DND-41 (cell line): ENCODE data around the gene SPOCK2.
A peak's percentile ranks its signal among the peaks of the same experiment; 100 is the strongest.
"Not testable (repeated sequence)": the region's sequence is repeated elsewhere in the genome, so short reads cannot be mapped to it uniquely, and the experiment has no call there.

ENCODE experiments used
- ATAC-seq: fragments of 200-7000 bp; cut with Tn5 transposase; 3 replicates; pipeline ENCODE4 v1.9.1; 2021; ENCODE audit warnings: low read depth; ENCODE audit not compliant: insufficient read depth
- DNase-seq: peaks from one replicate; pipeline ENCODE4 v3.0.0-alpha.2; 2020
- H2AFZ ChIP-seq: 2 replicates; pipeline ENCODE4 v1.6.0; 2012; ENCODE audit warnings: low read depth, low read length
- H3K27ac ChIP-seq: 2 replicates; pipeline ENCODE4 v1.5.1; 2012; ENCODE audit warnings: low read length, inconsistent platforms
- H3K27me3 ChIP-seq: fragments of 200-600 bp; sonication (generic); 2 replicates; pipeline ENCODE4 v1.6.0; 2012; ENCODE audit warnings: low read length, mild to moderate bottlenecking, inconsistent platforms; ENCODE audit not compliant: insufficient read depth, poor library complexity
- H3K36me3 ChIP-seq: 2 replicates; pipeline ENCODE4 v1.5.1; 2012; ENCODE audit warnings: low read length, inconsistent platforms; ENCODE audit not compliant: insufficient read depth
- H3K4me1 ChIP-seq: 2 replicates; pipeline ENCODE4 v1.5.1; 2012; ENCODE audit warnings: mild to moderate bottlenecking, low read length; ENCODE audit not compliant: insufficient read depth
- H3K4me2 ChIP-seq: 2 replicates; pipeline ENCODE4 v1.6.0; 2012; ENCODE audit warnings: mild to moderate bottlenecking, moderate library complexity, low read length, inconsistent platforms; ENCODE audit not compliant: insufficient read depth
- H3K4me3 ChIP-seq, 2 experiments: fragments of 200-600 bp in 1 of 2; shearing (Covaris generic) in 1 of 2; 2 replicates each; pipeline ENCODE4 v1.5.1; 2012 to 2016; ENCODE audit warnings: inconsistent platforms in 2 of 2, low read length in 2 of 2, mild to moderate bottlenecking in 2 of 2, low read depth in 1 of 2, moderate library complexity in 1 of 2
- H3K79me2 ChIP-seq: 2 replicates; pipeline ENCODE4 v1.6.0; 2012; ENCODE audit warnings: low read length, inconsistent platforms; ENCODE audit not compliant: insufficient read depth
- H3K9ac ChIP-seq: 2 replicates; pipeline ENCODE4 v1.6.0; 2012; ENCODE audit warnings: low read depth, mild to moderate bottlenecking, inconsistent platforms, low read length, moderate library complexity
- H3K9me3 ChIP-seq: 2 replicates; pipeline ENCODE4 v1.5.1; 2012; ENCODE audit warnings: low read length, moderate library complexity, mild to moderate bottlenecking, inconsistent platforms; ENCODE audit not compliant: insufficient read depth, severe bottlenecking
- H4K20me1 ChIP-seq: 2 replicates; pipeline ENCODE4 v1.6.0; 2012; ENCODE audit warnings: low read length; ENCODE audit not compliant: insufficient read depth
- EZH2 ChIP-seq: IDR thresholded peaks from 3 replicates; pipeline ENCODE4 v1.6.1; 2012; ENCODE audit warnings: borderline replicate concordance, low read depth, mild to moderate bottlenecking, moderate library complexity, low read length, inconsistent platforms; ENCODE audit not compliant: severe bottlenecking
- TF ChIP-seq, protein P1 (sequence below): IDR thresholded peaks from 2 replicates; pipeline ENCODE4 v1.5.1; 2012; ENCODE audit warnings: borderline replicate concordance, low read length, moderate library complexity, mild to moderate bottlenecking; ENCODE audit not compliant: poor library complexity, severe bottlenecking; ENCODE audit errors: extremely low read depth

SPOCK2 gene, protein sequence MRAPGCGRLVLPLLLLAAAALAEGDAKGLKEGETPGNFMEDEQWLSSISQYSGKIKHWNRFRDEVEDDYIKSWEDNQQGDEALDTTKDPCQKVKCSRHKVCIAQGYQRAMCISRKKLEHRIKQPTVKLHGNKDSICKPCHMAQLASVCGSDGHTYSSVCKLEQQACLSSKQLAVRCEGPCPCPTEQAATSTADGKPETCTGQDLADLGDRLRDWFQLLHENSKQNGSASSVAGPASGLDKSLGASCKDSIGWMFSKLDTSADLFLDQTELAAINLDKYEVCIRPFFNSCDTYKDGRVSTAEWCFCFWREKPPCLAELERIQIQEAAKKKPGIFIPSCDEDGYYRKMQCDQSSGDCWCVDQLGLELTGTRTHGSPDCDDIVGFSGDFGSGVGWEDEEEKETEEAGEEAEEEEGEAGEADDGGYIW

DNA sequence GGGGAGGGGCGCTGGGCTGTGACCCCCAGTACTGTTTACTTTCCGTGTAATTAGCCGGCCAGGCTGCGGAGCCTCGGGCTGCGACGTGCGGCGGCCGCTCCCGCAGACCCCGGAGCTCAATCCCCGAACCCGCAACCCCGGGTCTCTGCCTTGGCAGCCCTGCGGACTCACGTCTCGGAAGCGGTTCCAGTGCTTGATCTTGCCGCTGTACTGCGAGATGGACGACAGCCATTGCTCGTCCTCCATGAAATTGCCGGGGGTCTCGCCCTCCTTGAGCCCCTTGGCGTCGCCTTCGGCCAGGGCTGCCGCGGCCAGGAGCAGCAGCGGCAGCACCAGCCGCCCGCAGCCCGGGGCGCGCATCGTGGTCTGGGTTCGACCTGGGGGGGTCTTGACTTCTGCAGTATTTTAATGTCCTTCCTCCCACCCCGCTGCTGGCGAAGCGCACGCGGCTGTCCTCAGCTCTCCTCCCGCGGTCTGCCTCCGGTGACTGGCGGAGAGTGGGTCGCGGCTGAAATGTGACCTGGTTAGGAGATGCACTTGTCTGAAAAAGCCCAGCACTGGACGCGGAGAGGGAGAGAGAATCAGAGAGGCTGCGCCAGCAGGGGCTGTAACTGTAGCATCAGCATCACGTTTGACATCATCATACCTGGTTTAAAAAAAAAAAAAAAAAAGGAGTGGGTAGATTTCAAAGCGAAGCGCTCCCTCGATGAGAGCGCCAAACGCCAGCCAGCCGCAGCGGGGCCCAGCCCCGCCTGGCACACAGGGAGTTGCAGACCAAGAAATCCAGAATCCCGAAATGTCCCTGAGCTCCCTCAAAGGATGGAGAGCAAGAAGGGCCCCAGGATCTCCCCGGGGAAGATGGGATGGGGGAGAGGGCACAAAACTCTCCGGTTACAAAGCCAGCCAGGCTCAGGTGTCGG lies at the start of gene SPOCK2:
Gene SPOCK2, minus strand, starts transcription at position 583 of the 920 bp plus-strand sequence. Its CDS starts 223 bp downstream, at position 360.
- H3K9me3 ChIP-seq, result no peaks in the 10 kb centered on the region
- DNase-seq (peak; percentile 43), ATAC-seq (peak; percentile 32)
- H3K27ac ChIP-seq, result no peak within 1 kb of the TSS
- H3K4me3 ChIP-seq, result peak within 1 kb of the TSS; percentile 16 to 58; a peak in 3 of 4 replicates
- TF ChIP-seq, protein P1, sequence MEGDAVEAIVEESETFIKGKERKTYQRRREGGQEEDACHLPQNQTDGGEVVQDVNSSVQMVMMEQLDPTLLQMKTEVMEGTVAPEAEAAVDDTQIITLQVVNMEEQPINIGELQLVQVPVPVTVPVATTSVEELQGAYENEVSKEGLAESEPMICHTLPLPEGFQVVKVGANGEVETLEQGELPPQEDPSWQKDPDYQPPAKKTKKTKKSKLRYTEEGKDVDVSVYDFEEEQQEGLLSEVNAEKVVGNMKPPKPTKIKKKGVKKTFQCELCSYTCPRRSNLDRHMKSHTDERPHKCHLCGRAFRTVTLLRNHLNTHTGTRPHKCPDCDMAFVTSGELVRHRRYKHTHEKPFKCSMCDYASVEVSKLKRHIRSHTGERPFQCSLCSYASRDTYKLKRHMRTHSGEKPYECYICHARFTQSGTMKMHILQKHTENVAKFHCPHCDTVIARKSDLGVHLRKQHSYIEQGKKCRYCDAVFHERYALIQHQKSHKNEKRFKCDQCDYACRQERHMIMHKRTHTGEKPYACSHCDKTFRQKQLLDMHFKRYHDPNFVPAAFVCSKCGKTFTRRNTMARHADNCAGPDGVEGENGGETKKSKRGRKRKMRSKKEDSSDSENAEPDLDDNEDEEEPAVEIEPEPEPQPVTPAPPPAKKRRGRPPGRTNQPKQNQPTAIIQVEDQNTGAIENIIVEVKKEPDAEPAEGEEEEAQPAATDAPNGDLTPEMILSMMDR, result no peak
- peak; percentile 100 for TF ChIP-seq EZH2
- peak within 1 kb of the TSS; percentile 69 for H2AFZ ChIP-seq
- H3K4me1 ChIP-seq, result peaks cover 28% of the 10 kb centered on the region
- H3K9ac ChIP-seq, result peak within 1 kb of the TSS; percentile 54
- no peaks in the 10 kb centered on the region; the same call in 1 of the 2 replicates for H4K20me1 ChIP-seq
- peaks cover 38% of the 10 kb centered on the region for H3K27me3 ChIP-seq
- no peaks in the 10 kb centered on the region for H3K79me2 ChIP-seq
- peak within 1 kb of the TSS; percentile 88 for H3K4me2 ChIP-seq
- no peaks in the 10 kb centered on the region for H3K36me3 ChIP-seq

DNA sequence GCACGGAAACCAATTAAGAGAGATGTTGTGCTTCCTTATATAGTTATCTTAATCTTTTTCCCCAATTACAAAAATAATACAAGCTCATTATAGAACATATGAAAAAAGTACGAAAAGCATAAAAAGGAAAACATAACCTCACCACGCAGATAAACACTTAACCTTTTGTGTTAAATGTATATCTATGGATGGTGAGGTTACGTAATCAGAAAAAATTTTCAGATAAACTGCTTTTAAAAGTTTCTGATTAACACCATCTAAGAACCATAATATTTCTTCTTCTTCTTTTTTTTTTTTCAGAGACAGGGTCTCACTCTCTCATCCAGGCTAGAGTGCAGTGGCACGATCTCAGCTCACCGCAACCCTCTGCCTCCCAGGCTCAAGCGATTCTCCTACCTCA lies 49.2 kb upstream of the SPOCK2 start:
- Histone ChIP-seq H3K4me1 (peaks cover 7% of the 10 kb centered on the region; the same call in 1 of the 2 replicates), H3K4me2 (no peak overlapping the region), H4K20me1 (no peaks in the 10 kb centered on the region), H3K27ac (no peak overlapping the region), H3K36me3 (peaks cover 30% of the 10 kb centered on the region), H3K9ac (no peak overlapping the region), H3K4me3 (no peak overlapping the region), H3K79me2 (no peaks in the 10 kb centered on the region), H3K27me3 (no peaks in the 10 kb centered on the region), H3K9me3 (no peaks in the 10 kb centered on the region), H2AFZ (no peak overlapping the region)
- TF ChIP-seq EZH2, result no peak
- TF ChIP-seq, protein P1, result no peak
- DNase-seq (no peak), ATAC-seq (no peak)

DNA sequence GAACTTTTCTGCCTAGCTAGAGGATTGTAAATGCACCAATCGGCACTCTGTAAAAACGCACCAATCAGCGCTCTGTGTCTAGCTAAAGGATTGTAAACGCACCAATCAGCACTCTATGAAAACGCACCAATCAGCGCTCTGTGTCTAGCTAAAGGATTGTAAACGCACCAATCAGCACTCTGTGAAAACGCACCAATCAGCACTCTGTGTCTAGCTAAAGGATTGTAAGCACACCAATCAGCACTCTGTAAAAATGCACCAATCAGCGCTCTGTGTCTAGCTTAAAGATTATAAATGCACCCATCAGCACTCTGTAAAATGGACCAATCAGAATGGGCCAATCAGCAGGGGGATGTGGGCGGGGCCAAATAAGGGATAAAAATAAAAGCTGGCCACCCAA lies 47.9 kb upstream of the SPOCK2 start:
- not testable (repeated sequence) for DNase-seq, H2AFZ ChIP-seq, H3K4me1 ChIP-seq, H3K27me3 ChIP-seq, ATAC-seq, H3K9ac ChIP-seq, H3K27ac ChIP-seq, H3K79me2 ChIP-seq, H3K9me3 ChIP-seq, H4K20me1 ChIP-seq, H3K4me2 ChIP-seq, H3K4me3 ChIP-seq
- peaks cover 37% of the 10 kb centered on the region for H3K36me3 ChIP-seq
